GM19025 (cell line): ENCODE measurements around the gene RNF227.
"Not testable (repeated sequence)": the region's sequence is repeated elsewhere in the genome, so short reads cannot be mapped to it uniquely, and the experiment has no call there.

Experiments used
- ATAC-seq: cut with Tn5 transposase; IDR thresholded peaks from one replicate; pipeline ENCODE4 v1.9.1; 2021; ENCODE audit warnings: mild to moderate bottlenecking, low read depth, moderate library complexity; ENCODE audit not compliant: unreplicated experiment

Gene RNF227

GRCh38 chr17:7867881-7868329, 48.2 kb downstream of the RNF227 start:
- no peak for ATAC-seq

- ATAC-seq: no peak
These were observed 51.0 kb downstream of the RNF227 start for GRCh38 chr17:7864995-7865650.

GRCh38 chr17:7864384-7864783, 51.7 kb downstream of the RNF227 start:
- ATAC-seq: not testable (repeated sequence)
